GM21825 (cell line): ENCODE data around the gene KLC4.
"Not testable (repeated sequence)": the region's sequence is repeated elsewhere in the genome, so short reads cannot be mapped to it uniquely, and the experiment has no call there.

Experiments
- ATAC-seq: cut with Tn5 transposase; IDR thresholded peaks from one replicate; pipeline ENCODE4 v1.9.1; 2021; ENCODE audit warnings: mild to moderate bottlenecking, moderate library complexity; ENCODE audit not compliant: unreplicated experiment

KLC4 gene

DNA sequence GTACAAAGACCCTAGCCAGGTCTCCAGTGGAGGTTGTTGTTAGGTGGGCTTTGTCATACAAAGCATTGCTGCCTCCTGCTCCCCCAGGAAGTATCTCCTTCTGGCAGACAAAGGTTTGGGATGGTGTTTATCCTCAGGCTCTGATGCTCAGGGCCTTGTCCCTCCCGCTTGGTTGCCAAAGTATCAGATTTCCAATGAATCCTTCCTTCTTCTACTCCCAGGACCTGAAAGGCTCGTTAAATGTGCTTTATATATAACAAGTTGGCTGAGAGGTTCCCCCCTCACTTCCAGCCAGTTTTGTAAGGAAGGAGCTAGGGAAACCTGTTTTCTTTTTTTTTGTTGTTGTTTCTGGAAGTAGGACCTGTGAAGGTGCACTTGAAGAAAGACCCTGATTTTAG is 31.1 kb downstream of the KLC4 start:
- no peak for ATAC-seq

DNA sequence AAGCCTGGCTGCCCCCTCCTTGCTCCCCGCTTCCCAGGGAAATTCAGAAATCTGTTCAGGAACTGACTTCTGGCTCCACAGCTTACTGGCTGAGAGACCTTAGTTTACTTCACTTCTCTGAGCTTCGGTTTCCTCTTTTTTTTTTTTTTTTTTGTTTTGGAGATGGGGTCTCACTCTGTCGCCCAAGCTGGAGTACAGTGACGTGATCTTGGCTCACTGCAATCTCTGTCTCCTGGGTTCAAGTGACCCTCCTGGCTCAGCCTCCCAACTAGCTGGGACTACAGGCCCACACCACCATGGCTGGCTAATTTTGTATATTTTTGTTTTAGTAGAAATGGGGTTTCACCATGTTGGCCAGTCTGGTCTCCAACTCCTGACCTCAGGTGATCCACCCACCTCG is 31.6 kb downstream of the KLC4 start:
- no peak for ATAC-seq

DNA sequence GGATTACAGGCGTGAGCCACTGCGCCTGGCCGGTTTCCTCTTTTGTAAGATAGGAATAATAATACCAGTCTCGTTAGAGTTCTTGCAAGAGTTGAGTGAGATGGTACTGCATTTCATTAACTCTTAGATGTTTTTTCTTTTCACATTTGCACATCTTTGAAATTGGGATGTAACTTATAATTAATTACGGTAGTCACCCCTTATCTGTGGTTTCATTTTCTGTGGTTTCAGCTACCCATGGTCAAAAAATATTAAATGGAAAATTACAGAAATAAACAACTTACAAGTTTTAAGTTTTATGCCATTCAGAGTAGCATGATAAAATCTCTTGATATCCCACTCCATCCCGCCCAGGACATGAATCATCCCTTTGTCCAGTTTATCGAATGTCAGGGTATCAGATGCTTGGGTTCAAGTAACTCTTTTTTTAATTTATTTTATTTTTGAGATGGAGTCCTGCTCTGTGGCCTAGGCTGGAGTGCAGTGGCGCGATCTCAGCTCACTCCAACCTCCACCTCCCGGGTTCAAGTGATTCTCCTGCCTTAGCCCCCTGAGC is 32.1 kb downstream of the KLC4 start:
- ATAC-seq = no peak

DNA sequence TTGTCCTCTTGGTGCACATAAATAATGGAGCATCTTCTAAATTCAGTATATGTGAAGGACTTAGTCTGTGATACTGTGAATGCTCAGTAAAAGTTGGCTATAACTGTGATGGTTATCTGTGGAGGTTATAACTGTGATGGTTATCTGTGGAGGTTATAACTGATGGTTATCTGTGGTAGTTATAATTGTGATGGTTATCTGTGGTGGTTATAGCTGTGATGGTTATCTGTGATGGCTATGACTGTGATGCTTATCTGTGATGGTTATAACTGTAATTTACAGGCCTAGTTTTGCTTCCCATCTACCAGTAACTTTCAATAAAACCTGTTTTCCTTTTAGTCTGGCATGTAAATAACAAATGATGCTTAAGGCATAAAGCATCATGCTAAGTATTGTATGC is 33.2 kb downstream of the KLC4 start:
- no peak for ATAC-seq

DNA sequence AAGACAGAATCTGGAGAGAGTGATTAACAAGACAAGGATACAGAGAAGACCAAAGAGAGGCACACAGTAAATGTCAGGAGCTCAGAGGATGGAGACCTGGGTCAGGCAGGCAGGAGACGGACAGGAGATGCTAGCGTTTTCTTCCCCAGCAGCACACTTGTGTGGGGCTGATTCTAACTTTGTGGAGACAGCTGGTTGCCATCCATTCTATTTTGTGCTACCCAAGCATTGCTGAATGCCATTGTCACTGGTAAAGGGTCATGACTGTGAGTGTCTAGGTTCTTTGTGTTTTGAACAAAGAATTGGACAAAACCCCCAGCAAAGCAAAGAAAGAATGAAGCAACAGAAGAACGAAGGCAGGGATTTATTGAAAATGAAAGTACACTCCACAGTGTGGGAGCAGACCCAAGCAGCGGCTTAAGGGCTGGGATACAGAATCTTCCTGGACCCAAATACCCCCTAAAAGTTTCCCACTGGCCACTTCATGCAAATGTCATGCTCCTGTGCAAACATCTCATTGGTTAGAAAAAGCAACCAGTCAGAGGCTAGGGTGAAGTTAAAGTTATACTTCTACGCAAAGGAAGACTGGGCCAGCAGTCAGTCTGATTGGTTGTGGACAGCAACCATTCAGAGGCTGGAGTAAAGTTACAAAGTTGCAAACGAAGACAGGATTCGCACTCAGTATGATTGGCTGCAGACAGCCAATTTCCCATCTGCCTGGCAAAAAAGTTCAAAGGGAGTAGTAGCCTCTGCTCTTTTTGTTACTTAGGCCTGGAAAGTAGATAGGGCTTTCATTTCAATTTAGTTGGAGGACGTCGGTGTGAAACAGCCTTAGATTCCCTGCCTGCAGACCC is 34.2 kb downstream of the KLC4 start:
- ATAC-seq = no peak

DNA sequence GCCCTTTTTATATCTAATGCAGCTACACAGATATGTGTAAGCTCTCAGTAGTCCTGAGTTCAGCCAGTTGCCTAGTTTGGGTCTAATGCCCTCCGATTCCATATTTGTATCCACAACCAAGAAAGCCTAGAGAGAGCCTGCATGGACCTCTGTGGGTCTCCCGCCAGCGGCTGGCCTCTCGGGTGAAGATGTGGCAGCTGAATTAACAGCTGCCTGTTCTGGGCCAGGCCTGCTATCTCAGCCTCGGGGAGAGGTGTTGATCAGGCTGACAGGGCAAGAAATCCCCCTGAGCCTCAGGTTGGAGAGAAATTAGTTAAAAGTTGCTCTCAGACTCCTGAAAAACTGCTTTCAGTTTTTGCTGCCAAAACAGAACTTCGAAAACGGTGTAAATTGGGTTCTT is 36.5 kb downstream of the KLC4 start:
- no peak for ATAC-seq

DNA sequence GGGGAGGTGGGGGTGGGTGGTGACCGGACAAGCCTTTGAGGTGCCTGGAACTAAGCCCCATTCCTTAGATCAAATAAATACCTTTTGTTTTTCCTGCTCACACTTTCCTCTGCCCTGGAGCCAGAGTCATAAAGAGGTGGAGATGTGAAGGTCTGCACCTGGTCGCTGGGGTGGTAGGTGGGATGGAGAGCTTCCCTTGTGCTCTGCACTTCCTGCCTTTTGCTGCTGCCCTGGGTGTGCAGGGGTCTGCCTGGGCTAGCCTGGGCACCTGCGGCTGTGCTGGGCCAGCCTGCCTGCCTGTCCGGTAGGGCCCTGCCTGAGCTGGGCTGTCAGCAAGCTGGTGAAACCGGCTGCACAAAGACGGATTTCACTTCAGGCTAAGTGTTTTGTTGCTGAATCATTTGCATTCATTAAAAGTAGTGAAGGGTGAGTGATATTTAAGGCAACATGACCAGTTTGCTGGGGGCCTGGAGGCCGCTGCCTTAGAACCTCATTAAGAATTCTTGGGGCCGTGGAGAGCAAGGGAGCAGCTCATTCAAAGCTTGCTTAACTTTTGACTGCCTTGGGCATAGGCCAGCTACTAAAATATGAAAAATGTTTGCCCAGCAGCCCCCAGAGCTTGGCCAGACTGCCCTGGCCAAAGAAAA is 37.1 kb downstream of the KLC4 start:
- ATAC-seq = no peak

DNA sequence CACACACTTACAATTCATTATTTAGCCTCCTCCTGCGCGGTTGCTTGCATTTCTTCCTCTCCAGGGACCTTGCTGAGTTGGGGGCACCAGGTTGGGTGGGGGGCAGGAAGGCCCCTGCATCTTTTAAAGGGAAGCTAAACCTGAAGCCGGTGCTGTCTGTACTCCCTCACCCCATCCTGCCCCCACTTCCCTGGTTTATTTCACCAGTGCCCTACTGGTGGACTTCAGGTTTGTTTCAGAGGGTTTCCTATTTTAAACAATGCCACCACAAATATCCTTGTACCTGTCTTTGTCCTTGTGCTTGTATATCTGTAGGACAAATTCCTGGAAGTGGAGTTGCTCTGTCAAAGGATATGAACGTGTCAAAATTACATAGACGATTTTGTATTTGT is 37.7 kb downstream of the KLC4 start:
- no peak for ATAC-seq

DNA sequence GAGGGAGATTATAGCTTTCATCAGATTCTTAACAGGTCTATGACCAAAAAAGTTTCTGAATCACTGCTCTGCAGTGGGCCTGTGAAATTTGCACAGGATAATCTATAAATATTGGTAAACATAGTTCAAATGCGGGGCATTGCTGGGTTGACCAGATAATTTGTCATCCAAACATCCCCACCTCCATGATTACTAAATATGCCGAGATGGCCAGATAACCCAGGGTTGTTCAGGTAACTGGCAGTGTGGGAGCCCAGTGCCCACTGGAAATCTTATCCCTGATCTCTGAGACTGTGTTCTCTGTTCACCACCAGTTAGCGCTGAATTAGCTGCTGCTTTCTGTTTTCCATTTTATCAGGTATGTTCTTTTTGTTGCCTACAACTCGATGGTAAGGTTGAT is 38.1 kb downstream of the KLC4 start:
- no peak for ATAC-seq

DNA sequence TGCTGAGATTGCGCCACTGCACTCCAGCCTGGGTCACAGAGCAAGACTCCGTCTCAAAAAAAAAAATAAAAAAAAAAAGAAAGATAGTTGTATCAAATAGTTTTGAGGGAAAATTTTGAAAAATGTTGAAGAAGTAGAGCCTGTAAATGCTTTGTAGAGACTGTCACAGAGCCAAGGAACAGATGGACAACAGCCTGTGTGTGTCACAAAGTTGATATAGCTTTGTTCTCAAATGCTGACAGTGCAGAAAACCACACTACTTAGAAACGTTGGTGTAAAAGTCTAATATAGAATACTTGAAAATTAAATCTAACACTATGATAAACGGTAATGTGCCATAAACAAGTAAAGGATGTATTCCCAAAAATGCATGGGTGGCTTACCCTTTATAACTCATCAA is 42.1 kb downstream of the KLC4 start:
- ATAC-seq = no peak

DNA sequence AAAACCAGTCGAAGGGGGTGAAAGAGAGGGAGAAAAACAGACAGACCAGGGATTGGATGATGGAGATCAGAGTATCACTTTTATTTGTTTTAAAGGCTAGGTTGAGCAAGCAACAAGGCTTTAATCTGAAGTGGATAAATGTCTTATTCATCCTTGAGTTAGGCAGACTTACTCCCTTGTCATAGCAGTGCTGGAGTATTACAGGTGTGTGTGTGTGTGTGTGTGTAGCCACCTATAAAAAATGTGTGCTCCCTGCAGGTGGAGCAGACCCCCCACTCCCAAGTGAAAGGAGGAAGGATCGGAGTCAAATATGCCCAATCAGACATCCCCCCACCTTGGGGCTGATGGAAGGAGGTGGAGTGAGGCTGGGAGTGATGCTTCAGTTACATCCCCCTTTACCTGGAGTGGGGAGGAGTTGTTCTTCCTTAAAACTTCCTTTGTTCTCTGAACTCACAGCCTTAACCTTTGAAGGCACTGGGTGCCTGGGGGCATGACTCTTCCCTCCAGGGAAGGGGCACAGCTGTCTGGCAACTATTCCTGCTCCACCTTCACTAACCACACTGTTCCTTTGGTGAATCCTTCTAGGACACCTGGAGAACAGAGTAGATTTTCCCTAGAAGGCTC is 43.9 kb downstream of the KLC4 start:
- no peak for ATAC-seq

DNA sequence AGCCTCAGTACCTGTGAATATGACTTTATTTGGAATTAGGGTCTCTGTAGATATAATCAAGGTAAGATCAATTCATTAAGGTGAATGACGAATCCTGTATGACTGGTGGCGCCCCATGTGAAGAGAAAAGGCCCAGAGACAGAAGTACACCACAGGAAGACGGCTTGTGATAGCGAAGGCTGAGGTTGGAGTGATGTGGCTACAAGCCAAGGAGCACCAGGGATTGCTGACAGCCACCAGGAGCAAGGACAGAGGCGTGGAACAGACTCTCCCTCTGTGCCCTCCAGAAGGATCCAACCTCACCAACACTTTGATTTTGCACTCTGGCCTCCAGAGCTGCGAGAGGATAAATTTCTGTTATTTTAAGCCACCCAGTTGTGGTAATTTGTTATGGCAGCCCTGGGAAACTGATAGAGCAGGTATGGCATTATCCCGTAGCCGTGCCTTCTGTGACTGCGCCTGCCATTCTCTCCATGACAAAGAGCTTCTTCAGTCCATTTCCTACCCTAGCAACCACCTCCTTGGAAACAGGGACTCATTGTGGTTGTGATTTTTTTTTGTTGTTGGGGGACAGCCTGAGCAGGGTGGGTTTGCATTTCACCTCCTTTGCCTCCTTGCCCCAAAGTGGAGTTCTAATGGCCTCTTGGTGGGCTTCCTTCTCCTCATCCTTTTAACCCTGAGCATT is 46.2 kb downstream of the KLC4 start:
- no peak for ATAC-seq

DNA sequence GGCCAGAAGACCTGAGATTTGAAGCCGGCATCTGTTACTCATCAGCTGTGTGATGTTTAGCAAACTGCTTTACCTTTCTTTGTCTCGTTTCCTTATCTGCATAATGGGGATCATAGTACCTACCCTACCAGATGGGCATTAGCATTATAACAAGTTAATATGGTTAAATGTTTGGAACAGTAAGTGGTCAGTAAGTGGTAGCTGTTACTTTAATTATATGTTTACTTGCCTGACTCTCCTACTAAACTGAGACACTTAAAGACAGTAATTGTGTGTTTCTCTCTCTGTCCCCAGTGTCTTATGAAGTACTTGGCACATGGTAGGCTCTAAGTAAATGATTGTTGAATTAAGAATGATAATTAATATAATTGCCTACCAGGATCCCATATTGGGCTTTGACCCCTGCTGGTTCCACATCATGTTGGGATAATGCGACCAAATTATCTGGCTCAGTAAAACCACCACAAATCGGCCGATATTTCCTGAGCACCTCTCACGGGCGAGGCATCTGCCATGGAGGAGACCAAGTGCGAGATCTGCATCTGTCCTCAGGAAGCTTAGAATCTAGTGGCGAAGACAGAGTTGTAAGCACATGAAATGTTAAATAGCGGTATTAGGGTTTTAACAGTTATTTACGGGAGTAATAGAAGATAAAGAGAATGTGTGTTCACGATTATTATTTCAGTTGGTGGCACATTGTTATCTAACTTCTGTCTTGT is 48.1 kb downstream of the KLC4 start:
- no peak for ATAC-seq

DNA sequence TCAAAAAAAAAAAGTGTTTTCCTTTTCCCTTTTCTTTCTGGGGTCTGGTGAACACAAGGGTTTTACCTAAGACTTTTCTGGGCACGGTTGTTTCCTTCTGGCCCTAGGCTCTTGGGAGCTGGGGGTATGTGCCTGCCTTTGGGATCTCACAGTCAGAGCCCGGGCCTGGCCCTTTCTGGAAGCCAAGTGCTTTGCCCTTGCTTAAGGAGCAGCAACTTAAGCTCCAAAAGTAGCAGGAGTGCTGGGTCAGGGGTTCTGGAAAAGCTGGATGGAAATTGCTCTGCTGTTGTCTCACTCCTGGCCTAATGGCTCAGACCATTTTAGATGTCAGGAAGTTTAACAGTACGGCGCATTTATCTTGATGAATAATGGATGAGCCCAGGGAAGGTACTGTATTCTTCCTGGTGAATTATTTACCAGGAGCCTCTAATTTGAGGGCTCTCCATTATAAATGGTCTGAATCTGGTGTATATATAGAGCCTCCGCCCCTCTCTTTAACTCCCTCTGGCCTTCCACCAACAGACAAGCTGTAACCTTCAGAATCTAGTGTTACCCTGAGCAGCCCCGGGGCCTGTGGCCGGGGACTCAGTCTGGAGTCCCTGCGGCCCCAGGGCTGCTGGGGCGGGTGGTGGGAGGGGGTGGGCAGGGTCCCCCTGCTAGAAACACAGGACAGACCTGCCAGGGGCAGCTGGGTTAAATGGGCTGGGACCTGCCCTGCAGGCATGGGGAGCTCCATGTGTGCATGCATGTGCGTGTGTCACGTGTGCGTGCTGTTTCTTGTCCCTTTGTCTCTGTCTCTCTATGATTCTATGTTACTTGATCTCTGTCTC is 54.2 kb downstream of the KLC4 start:
- ATAC-seq = no peak

DNA sequence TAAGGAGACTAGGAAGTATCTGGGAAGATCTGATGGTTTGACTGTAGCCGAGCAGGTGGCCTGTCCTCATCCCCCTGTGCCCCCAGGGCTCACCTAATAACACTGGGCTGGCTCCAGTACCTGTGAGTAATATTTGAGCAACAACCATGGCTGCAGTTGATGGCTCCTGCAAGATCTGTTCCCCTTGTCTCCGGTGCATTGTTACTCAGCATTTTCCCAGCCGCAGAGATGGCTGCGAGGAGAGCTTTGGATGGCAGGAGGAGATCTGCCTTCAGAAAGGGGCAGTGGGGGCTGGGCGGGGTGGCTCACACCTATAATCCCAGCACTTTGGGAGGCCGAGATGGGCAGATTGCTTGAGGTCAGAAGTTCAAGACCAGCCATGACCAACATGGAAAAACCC is 55.9 kb downstream of the KLC4 start:
- ATAC-seq = no peak

DNA sequence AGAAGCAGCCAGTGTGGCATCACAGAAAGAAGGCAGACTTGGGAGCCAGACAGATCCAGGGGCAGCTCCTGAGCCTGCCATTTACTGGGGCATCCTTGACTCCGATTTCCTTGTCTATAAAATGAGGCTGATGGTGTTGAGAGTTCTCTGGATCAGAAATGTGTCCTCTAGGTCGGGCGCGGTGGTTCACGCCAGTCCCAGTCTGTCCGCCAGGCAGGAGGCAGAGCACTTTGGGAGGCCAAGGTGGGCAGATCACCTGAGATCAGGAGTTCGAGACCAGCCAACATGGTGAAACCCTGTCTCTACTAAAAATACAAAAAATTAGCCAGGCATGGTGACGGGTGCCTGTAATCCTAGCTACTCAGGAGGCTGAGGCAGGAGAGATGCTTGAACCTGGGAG is 58.0 kb downstream of the KLC4 start:
- not testable (repeated sequence) for ATAC-seq

DNA sequence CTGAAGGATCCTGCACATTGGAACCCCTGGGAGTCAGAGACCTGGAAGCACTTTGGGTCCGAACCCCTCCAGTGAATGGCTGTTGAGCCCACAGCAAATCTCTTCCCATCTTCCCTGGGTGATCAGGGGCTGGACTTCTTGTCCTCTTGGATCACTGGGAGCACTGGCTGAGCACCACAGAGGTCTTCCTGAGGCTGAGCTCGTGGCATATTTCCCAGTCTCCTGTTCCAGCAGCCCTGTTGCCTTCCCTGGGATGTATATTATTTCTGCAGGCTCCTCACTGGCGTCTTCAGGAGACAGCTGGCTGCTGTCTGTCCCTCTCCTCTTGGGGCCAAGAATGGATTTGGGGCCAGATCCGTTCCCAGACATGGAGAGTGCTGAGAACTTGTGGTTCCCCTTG is 60.1 kb downstream of the KLC4 start:
- ATAC-seq = no peak

DNA sequence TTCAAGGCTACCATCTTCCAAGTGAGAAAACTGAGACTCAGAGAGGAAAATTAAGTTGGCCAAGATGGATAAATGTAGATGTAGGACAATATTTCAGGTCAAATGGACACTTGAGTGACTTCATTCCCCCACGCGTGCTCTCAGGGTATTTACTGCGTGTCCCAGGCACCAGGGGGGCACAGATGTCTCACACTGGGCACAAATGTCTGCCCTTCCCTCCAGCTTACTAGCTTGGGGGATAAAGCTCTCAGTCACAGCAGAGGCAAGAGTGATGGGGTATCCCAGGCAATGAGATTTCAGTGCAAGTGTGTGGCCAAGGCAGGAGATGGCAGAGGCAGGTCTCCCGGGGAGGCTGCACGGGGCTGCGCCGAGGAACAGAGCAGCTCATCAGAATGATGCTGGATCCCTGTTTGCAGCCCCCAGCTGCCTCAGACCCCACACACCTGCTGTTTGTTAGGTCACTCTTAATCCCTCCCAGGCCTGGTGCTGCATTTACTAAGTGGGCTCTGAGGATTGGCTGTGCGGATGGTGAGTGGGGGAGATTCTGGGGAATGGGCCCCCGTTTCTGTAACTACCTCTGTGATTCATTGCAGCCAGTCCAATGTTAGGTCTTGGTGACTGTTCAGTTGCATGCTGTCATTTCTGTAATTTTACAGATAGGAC is 60.8 kb downstream of the KLC4 start:
- ATAC-seq = no peak
